Activated gamma-delta T cell treated with anti-CD3 and anti-CD28 coated beads, Interleukin-2, amount 50 U/mL, for 16 hours (primary cell): ENCODE data around the gene MAN1C1.

Experiments used
- DNase-seq: peaks from one replicate; pipeline ENCODE4 v3.0.0-alpha.2; 2020; ENCODE audit warnings: low read depth

Gene MAN1C1

DNA sequence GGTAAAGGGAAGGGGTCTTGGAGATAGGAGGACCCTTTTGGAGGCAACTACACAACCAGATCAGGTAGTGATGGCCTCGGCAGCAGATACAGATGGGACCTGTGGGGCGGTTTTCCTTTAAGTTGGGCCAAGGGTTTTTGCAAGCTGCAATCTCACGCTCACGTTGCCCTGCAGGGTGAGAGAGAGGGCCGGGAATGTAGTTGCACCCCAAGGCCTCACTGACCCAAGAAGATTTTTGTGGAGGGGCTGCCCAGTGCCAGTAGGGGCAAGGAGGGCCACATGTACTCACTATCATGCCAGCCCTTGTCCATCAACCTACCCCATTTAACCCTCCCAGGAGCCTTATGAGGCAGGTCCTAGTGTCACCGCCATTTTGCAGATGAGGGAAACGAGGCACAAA lies 125.7 kb downstream of the MAN1C1 start:
- no peak for DNase-seq

DNA sequence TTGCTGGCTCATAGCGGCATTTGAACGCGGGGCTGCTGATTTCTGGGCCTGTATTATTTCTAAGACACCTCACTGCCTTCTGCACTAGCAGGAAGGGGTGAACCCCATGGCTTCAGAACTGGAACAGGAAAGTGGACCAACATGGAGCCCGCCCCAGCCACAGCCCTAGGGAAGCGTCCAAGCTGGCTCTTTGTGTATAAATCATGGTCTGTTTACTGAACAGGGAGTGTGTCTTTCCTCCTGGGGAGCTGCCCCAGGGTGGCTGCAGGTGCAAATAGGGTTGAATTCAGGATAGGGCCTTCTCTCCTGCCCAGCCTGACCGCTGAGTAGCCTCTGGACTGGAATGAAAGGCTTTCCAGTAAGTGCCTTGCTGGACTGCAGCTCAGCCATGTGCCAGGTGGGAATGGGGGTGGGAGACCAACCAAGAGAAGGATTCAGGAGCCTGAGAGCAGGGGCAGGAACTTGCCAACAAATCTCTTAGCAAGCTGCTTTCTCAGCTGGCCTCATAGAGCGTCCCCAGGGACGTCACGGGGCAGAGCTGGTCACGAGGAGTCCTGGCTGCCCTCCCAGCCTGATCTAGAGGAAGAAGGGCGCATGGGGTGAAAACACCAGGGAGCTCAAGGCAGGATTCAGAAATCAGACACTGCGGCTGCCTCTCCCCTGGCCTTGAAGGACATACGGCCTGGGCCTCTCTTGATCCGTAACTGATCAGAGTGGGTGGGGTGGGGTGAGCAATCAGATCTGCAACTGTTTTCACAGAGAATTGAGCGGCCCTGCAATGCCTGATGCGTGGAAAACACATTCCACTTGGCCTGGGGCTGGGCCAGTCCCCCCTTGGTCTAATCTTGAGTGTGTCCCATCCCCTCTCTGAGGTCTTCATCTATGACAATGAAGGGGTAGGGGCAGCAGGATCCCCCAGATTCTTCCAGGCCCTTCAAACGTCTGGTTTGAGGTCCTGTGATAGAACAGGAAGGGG lies 126.9 kb downstream of the MAN1C1 start:
- no peak for DNase-seq

DNA sequence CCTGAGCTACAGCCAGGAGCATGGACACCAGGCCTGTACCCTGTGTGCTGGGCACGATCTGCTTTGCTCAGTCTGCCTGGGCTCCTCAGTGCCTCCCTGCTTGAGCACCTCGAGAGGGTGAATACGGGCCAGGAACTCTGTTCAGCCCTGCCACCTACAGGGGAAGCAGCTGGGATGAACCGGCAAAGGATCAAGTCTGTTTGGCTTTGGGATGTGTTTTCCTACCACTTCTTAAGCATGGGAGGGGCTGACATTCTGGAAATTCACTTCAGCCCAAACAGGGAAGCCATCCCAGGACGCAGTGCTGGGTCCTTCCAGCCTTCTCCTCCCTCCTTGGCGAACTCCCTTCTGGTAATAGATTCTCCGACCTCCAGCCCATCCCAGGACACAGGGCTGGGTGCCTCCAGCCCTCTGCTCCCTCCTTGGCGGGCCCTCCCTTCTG lies 127.6 kb downstream of the MAN1C1 start:
- DNase-seq: no peak

DNA sequence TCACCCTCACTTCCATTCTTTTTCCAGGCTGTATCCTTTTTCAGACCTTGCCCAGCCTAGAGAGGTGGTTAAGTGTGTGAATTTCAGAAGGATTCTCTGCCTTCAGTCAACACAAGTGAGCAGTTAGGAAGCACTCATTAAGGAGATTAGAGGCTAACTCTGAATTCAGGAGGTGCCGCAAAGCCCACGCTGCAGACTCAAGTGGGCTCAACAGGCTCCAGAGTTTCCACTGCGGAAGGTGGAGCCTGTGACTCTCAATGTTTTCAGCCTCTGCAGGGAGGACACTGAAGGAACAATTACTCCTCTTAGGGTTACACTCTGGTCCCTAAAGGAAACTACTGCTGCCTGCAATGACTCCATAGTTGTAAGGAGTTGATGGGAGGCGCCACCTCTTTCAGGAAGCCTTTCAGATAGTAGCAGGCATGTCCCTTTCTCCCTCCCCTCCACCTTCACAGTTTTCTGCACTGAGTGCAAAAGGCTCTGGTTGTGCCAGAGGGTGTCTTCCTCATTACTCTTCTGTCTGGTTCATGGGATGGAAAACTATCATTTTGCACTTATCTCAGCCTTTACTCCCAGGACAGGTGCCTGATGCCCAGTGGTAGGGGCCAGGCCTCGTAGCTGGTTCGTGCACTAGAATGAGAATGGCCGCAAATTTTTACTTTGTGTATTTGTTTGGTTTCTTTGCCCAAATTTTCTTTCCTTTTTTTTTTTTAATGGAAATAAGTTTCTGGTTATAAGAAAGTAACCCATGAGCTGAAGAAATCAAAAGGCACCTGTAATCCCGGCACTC lies 128.2 kb downstream of the MAN1C1 start:
- no peak for DNase-seq

DNA sequence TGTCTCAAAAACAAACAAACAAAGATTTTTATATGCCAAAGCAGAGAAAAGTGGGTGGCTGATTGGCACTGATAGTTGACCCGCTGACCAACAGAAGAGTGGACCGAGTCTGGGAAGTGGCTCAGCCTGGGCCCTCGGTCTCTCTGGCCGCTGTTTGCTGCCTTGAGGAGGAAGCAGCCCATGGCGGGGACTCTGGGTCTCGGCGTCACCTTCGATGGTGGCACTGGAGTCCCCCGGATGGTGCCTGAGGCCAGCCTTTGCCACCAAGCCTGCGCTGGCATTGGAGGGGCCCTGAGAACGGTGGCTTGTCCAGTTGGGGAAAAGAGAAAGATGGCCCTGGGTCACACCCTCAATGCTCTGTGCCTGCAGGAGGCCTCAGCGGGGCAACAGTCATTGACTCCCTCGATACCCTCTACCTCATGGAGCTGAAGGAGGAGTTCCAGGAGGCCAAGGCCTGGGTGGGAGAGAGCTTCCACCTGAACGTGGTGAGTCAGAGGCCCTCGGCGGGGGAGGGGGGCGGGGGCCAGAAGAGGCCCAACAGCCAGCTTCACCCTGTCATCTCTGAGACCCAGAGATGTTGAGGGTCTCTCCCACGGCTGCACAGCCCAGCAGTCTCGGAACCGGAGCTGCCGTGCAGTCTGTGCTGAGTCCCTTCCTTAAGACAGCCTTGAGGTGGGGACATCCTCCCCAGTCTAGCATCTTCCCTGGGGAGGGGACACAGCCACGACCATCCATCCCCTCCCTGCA lies 129.9 kb downstream of the MAN1C1 start:
- no peak for DNase-seq

DNA sequence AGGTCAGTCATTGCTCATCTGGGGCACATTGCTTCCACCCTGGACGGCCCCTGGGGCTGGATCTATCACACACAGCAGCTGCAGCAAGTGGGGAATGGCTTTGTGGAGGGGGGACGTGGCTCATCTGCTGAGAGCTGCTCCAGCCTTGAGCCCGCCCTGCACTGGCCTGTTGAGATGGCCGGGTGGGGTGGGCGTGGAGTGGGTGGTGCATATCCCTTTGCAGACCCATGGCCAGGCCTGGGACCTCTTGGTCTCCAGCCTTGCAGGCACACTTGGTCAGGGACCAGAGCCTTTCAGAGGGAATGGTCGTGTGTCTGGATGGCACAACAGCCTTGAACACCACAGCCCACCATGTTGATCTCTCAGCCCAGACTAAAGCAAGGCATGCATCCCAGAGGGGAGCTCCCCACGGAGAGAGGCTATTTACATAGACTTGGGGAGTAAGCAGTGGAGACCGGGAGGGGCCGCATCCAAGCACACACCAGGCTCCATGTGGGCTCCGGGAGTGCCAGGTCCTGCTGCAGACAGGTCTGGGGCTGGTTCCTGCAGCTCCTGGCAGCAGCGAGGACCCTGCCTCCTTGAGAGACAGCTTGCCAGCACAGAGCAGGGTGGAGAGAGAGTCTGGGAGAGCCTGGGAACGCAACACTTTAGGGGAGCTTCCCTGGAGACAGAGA lies 130.6 kb downstream of the MAN1C1 start:
- no peak for DNase-seq

DNA sequence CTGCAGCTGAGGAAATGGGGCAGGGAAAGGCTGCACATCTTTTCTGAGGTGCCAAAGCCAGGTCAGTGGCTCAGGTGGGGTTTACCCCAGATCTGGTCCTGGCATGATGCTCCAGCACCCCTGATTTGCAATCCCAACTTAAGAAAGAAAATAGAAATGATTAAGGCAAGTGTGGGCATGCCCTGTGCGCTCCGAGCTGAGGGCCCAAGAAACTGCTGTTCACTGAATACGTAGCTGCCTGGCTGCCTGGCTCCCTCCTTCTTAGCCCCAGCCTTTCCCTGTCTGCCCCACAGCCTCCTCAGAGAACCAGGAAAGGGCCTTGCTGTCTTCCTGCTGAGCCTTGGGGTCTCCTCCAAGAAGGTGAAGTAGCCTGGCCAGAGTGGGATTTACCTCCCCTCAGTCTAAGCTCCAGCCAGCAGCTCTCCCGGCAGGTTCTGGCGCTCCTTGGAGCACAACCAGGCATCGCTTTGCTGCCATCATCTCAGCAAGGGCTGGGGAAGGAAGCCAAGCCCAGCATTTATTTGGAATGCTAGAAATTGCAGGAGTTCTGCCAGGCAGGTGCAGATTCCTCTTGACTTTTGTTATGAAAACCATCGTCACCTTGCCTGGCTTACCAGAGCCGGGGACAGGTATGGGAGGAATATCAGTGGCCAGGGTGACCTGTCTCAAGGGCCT lies 132.1 kb downstream of the MAN1C1 start:
- no peak for DNase-seq

DNA sequence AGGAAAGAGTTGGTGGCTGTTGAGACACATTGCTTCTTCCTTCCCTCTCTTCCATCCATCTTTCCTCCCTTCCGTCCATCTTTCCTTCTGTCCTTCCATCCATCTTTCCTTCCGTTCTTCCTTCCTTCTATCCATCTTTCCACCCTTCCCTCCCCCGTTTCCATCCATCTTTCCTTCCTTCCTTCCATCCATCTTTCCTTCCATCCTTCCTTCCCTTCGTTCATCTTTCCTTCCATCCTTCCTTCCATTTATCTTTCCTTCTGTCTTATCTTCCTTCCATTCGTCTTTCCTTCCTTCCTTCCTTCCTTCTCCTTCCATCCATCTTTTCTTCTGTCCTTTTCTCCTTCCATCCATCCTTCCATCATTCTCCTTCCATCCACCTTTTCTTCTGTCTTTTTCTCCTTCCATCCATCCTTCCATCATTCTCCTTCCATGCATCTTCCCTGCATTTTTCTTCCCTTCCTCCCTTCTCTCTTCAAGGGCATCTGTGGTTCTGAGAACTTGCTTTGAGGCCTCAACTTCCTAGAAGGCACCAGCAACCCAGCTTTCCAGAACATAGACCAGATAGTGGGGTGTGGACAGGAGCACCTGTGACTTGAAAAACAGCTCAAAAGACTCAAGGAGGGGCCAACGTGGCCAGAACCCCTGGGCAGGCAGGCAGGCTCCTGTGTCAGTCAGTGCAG lies 134.5 kb downstream of the MAN1C1 start:
- no peak for DNase-seq

DNA sequence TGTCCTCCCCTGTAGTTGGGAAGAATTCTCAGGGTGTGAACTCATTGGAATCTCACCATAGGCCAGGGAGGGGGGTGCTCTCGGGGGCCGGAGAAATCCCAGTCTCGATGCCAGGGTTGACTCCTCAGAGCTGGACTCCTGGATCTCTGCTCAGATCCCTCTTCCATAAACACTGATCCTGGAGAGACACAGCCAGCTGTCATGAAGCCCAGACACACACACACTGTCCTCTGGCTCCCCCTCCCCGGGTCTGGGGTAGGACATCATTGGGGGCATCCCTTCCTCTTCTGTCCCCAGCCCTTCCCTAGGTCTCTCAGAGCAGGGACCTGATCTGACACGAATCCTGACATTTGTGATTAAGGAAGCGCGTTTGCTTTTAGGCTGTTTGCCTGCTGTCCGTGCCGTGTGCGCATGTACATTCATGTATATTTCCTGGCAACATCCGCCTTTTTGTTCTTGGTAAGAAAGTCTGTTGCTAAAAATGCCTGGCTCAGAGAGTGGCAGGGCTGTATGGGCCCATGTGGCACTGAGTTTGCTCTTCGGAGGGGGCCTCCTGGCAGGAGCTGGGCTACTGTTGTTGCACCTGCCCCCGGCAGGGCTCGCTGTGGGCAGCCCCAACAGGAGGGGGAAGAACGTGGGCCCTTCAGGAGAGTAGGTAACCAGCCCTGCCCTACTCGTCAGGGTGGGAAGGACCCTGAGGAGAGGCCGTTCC lies 138.0 kb downstream of the MAN1C1 start:
- no peak for DNase-seq

DNA sequence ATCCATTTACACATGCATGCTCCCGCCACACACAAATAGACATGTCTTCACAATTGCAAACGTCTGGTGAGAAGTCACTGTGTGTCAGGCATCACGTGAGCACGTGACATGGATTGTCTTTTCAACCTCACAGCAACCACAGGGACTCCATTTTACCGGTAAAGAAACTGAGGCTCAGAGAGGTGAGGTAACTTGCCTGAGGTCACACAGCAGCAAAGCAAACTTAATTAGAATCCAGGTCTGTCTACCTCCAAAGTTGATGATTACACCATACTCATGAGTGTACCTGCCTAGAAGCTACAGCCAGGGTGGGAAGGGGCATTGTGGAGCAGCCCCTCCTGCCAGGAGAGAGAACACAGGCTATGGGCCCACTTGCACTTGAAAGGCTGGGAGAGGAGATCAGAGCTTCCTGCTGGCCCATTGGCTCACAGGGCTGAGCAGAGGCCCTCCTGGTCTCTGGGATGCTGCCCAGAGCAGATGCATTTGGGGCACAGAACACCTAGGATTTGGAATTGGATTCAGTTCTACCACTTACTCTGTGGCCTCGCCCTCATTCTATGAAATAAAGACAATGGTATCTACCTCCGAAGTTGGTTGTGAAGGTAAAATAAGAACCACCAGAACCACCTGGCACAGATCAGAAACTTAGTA lies 139.0 kb downstream of the MAN1C1 start:
- no peak for DNase-seq

DNA sequence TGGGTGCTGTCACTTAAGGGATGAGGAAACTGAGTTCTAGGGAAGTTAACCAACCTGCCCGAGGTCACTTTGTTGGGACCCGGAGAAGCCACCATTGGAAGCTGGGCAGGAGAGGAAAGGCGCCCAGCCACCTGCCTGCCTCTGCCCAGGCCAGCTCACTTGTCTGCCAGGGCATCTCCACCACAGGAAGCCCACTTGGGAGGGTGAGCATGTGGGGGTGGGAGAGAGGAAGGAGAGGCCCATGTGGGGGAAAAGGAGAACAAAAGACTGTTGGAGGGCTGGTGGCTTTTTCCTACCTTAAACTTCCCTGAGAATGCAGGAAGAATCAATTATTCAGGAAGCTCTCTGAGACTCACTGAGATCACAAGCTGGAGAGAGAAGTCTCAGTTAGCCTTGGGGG lies 139.6 kb downstream of the MAN1C1 start:
- no peak for DNase-seq

DNA sequence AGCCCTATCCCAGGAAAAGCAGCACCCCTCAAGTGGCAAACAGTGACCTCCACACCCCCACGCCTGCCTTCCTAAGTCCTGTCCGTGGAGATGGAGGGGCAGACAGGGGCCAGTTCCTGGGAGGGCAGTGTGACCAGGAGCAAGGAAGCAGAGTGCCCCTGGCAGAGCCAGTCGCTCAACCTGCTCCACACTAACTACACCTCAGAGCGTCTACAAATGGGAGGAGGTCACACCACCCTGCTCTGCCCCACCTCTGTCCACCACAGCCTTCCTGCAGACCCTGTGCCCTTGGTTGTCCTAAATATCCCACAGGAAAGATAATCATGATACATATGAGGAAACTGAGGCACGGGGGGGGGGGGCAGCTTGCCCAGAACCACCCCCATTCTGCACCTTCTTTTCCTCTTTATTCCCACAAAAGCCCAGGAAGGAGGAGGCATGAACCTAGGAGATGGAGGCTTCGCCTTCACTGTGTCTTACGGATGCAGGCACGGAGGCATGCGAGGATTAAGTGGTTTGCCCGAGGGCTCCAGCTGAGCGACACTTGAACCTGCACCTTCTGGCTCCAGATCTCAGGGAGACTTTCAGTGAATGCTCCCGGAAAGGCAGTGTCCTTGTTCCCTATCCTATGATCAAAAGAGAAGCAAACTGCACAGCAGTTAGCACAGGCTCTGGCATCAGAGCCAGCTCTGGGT lies 140.7 kb downstream of the MAN1C1 start:
- DNase-seq: no peak

DNA sequence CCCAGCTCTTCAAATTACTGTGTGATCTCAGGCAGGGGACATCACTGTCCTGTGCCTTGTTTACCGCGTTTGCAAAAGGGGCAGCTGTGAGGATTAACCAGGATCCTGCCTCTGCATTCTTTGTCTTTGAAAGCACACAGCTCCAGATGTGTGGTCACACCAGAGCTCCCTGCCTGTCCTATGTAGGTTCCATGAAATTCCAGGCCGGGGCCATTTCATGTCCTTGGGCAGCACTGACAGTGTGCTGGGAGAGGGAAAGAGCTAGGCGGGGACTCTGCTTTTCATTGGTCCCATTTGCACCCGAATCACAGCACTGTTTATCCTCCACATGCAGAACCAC lies 141.2 kb downstream of the MAN1C1 start:
- DNase-seq: no peak

DNA sequence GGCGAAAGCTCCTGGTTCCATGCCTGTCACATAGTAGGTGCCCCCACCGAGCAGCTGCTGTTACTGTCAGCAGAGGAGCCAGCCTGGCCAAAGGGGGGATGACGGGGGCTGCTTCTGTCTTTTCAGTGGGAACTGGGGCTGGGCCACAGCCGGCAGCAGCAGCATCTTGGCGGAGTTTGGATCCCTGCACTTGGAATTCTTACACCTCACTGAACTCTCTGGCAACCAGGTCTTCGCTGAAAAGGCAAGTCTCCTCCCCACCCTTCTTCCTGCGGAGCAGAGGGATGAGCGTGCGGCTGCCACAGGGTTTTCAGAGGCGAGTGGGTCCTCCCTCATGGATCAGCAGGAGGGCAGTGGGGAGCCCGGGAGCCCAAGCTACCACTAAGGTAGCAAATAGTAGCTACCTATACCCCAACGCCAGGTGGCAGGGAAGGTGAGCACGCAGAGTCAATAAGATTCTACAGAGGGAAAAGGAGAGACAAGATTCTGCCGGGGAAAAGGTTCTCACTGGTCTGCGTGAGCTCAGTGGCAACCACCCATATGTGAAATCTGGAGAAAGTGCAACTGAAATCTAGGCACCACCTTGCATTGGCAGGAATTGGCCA lies 142.0 kb downstream of the MAN1C1 start:
- no peak for DNase-seq

DNA sequence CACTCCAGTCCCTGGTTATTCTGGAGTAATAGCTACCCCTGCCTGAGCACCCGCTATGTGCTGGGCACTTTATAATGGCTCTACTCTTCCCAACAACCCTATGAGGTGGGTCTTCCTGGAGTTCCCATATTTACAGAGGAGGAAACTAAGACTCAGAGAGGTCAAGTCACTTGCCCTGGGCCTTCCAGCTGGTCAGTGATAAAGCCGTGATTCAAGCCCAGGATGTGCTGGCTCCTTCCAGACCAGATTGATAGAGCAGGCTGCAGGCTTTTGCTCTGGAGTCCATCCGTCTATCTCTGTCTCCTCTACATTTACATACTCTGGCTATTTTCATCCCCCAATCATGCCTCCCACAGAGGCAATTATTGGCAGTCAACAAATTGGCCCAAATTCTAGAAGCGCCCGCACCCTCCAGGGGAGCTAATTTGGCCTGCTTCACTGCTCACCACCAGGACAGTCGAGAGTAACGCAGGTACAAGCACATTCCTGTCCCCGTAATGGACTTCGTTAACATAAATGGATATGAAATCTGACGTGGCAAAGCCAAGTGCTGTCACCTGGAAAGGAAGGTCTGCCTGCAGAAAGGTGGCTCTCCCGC lies 143.6 kb downstream of the MAN1C1 start:
- DNase-seq: no peak

DNA sequence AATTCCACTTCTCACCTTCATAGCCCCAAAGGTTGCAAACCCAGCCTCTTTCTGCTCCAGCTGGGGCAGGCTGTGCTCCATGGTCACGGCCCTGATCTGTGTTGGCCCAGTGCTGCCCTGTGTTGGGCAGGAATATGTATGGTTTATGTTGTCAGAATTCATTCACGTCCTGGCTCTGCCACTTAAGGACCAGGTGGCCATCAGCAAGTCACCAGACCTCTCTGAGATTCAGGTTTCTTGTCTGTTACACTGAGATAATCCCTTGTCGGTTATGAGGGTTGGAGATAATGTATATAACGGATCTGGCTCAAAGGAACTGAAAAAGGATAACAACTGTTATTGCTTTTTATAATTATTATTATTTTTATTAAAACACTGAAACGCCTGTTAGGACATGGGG lies 144.3 kb downstream of the MAN1C1 start:
- no peak for DNase-seq

DNA sequence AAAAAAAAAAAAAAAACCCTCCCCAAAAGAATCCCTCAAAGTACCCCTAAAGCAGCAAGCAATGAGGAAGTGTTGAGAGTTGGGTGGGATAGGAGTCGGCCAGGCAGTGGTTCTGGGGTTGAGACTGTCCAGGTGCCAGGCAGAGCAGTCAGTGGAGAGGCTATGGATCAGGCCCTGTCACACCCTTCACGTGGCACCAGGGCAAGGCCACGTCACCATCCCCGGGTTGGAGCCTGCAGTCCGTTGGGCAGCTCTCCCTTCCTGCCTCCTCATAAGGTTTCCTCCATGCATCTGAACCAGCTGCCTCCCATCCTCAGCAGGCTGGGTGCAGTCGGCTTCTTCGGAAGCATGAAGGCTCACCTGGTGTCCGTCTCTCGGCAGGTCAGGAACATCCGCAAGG lies 146.9 kb downstream of the MAN1C1 start:
- DNase-seq: no peak
